Stimulated activated effector memory CD8-positive, alpha-beta T cell treated with anti-CD3 and anti-CD28 coated beads, Interleukin-12 subunit alpha, Interleukin-12 subunit beta, amount 100 ng/mL, for 72 hours (primary cell): ENCODE measurements around the gene SMOC1.
"Not testable (repeated sequence)": the region's sequence is repeated elsewhere in the genome, so short reads cannot be mapped to it uniquely, and the experiment has no call there.

Experiments used
- ATAC-seq: fragments of 150-1000 bp; cut with Tn5 transposase; 2 replicates; pipeline ENCODE4 v1.10.0; 2021
- DNase-seq, 2 donors: peaks; one replicate each; pipeline ENCODE4 v3.0.0; 2021 to 2022; ENCODE audit warnings: low spot score in 2 of 2
- H3K27ac Mint-ChIP-seq: one replicate; pipeline ENCODE4 v1.8.0; 2022; ENCODE audit warnings: mild to moderate bottlenecking, mixed read lengths
- H3K36me3 Mint-ChIP-seq: one replicate; pipeline ENCODE4 v1.8.0; 2022; ENCODE audit warnings: mild to moderate bottlenecking, mixed read lengths
- H3K4me1 Mint-ChIP-seq: one replicate; pipeline ENCODE4 v1.8.0; 2022; ENCODE audit warnings: mixed read lengths
- H3K4me3 Mint-ChIP-seq: one replicate; pipeline ENCODE4 v1.8.0; 2022; ENCODE audit warnings: mild to moderate bottlenecking, mixed read lengths
- H3K9me3 Mint-ChIP-seq: one replicate; pipeline ENCODE4 v1.8.0; 2022; ENCODE audit warnings: mixed read lengths

SMOC1 gene

DNA sequence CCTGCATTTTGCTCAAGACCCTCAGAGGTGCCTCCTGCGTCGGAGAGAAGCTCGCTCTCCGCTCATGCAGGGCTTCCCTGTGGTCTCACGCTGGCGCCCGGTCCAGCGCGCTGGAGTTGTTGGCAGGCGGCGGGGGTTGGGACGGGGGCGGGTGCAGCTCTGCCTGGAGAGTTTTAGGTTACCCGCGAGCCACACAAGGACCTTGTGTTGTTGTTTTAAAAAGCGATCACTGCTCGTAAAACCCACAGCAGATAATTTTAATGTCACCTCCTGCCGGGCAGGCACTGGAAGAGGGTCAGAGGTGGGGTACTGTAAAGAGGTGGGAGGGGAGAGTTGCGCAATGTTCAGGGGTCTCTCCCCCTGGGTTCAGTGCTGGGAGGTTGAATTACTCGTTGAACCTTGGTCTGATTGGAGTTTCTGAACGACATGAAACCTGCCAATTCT lies 850 bp downstream of the SMOC1 start:
- H3K9me3 Mint-ChIP-seq = no peaks in the 10 kb centered on the region
- ATAC-seq = no peak

GRCh38 chr14:69880893-69881292 lies 1.7 kb downstream of the SMOC1 start:
- Mint-ChIP-seq H3K27ac (no peak overlapping the region), H3K36me3 (no peaks in the 10 kb centered on the region), H3K4me1 (peaks cover 7% of the 10 kb centered on the region), H3K9me3 (no peaks in the 10 kb centered on the region), H3K4me3 (no peak overlapping the region)
- no peak for DNase-seq
- no peak for ATAC-seq

More for the DNA sequence above, 850 bp downstream of the SMOC1 start:
- no peaks in the 10 kb centered on the region for H3K36me3 Mint-ChIP-seq
- H3K27ac Mint-ChIP-seq = no peak overlapping the region
- peaks cover 7% of the 10 kb centered on the region for H3K4me1 Mint-ChIP-seq
- no peak overlapping the region for H3K4me3 Mint-ChIP-seq
- no peak for DNase-seq

DNA sequence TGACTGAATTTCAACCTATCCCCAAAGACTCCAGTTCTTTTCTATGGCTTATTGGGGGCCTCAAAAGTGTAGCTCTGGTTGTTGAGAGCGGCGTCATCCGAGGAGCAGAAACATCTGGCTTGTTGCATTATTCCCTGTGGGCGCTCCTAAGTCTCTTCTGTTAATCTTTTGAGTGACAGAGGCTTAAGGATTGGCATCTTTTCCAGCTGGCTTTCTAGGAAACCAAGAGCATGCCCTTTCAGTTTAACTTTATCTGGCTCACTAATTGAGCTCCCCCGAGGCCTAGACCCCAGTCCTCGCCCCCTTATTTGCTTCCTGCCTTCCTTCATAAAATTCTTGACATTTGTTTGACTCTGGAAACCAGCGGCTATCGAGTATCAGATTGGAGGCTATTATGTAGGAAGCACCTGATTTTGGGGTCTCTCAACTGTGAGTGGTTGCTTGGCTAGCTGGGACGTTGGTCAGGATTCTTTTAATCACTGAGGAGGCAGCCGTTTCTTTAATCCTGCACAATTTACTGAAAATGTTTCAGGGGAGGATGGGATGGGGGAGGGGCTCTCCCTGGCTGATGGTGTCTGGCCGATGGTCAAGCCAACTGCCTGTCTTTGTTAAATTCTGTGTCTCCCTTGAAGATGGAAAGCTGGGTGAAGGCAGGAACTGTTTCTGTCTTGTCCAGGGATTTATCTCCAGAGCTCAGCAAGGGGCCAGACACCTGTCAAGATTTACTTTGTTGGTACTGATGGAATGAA lies 3.1 kb downstream of the SMOC1 start:
- Mint-ChIP-seq H3K4me3 (no peak overlapping the region), H3K36me3 (no peaks in the 10 kb centered on the region), H3K9me3 (no peaks in the 10 kb centered on the region), H3K4me1 (peaks cover 7% of the 10 kb centered on the region), H3K27ac (no peak overlapping the region)
- no peak for ATAC-seq
- no peak for DNase-seq

DNA sequence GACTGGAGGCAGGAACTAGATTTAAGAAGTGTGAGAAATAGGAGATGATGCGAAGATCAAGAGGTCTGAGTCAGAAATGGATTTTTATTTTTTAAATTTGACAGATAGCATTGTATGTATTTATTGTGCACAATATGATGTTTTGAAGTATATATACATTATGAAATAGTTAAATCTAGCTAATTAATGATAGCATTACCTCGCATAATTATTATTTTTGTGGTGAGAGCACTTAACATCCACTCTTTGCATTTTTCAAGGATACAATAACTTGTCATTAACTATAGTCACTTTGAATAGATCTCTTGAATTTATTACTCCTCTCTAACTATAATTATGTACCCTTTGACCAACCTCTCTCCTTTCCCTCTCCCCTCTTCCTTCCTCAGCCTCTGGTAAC lies 3.7 kb downstream of the SMOC1 start:
- no peak for ATAC-seq
- H3K27ac Mint-ChIP-seq = no peak overlapping the region
- DNase-seq = no peak
- H3K4me1 Mint-ChIP-seq = peaks cover 7% of the 10 kb centered on the region
- H3K4me3 Mint-ChIP-seq = no peak overlapping the region
- H3K36me3 Mint-ChIP-seq = no peaks in the 10 kb centered on the region
- no peaks in the 10 kb centered on the region for H3K9me3 Mint-ChIP-seq

- Mint-ChIP-seq H3K4me3 (no peak overlapping the region), H3K27ac (no peak overlapping the region), H3K4me1 (no peaks in the 10 kb centered on the region), H3K9me3 (no peaks in the 10 kb centered on the region), H3K36me3 (no peaks in the 10 kb centered on the region)
- ATAC-seq (no peak), DNase-seq (no peak)
Measured at GRCh38 chr14:69886453-69887242, 7.4 kb downstream of the SMOC1 start.

DNA sequence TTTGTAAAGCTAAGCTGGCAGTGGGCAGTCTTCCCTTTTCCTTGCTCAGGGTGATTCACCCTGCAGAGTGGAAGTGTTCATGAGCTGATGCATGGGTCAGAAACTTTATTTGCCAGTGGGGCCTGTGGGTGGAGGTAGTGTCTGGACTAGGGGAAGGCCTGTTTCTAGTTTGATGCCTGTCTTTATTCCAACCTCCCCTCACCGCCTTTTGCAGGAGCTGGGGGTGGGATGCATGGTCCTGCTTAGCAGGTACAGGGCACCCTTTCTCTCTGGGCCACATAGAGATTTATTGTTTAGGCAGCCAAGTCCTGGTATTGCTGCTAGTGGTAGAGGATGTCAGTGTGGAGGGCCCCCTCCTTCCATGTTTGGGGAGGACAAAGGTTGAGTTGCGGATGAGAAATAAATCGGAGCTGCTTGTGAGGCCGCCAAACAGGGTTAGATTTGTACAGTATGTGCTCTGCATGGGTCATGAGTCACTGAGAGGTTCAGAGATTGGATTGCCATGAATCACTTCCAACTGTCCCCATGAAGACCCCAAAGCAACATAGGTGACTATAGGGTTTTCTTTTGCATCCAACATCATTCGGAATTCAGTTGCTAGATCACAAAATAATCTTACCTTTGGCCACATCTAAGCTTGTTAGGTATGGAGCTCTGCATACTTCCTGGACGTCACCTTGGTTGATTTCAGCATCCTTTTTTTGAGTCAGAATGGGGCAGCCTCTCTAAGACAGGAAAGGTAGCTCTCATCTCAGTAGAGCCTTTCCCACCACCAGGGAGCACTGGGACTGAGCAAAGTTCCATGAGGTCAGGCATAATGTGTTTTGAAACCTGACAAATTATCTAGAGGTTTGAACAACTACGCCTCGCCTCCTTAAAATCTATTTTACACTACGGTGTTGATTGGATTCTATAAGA lies 8.8 kb downstream of the SMOC1 start:
- Mint-ChIP-seq H3K4me3 (no peak overlapping the region), H3K4me1 (no peaks in the 10 kb centered on the region), H3K27ac (no peak overlapping the region), H3K9me3 (no peaks in the 10 kb centered on the region), H3K36me3 (no peaks in the 10 kb centered on the region)
- ATAC-seq = no peak
- DNase-seq = no peak

DNA sequence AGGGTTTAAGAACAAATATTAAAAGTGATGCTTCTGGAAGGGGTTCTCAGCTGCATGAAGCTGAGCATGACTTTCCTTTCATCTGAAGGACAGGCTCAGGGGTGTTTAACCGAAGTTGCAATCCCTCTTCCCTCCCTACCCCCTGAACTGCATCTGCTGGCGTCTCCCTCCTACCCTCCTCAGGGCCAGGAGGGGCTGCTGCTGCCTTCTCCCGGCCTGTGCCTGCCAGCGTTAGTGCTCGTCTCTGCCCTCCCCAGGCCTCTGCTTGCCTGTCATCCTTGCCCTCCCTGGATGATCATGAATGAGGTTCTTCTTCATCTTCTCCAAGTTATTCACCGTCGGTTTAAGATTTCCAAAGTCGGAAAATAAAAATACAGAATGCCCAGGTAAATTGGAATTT lies 12.2 kb downstream of the SMOC1 start:
- H3K4me3 Mint-ChIP-seq = no peak overlapping the region
- no peak overlapping the region for H3K27ac Mint-ChIP-seq
- no peaks in the 10 kb centered on the region for H3K4me1 Mint-ChIP-seq
- ATAC-seq (no peak), DNase-seq (no peak)
- no peaks in the 10 kb centered on the region for H3K36me3 Mint-ChIP-seq
- no peaks in the 10 kb centered on the region for H3K9me3 Mint-ChIP-seq

GRCh38 chr14:69895109-69895508 lies 15.9 kb downstream of the SMOC1 start:
- Mint-ChIP-seq H3K36me3 (no peaks in the 10 kb centered on the region), H3K27ac (no peak overlapping the region), H3K4me3 (no peak overlapping the region), H3K9me3 (peaks cover 14% of the 10 kb centered on the region), H3K4me1 (no peaks in the 10 kb centered on the region)
- DNase-seq (no peak), ATAC-seq (no peak)

DNA sequence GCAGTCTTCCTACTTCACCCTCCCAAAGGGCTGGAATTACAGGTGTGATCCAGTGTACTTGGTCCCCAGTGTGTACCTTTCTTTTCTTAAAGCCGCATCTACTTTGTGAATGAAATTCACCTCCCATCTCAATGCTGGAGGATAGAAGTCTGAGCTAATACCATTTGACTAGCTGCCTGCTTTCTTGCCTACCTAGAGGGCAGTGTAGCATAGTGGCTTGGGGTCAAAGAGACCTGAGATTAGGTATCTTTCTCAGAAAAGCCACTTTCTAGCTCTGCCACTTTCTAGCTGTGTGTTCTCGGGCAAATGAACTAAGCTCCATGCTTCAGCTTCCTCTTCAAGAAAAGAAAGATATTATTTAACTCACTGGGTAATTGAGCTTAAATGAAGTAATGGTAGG lies 16.9 kb downstream of the SMOC1 start:
- no peak for DNase-seq
- H3K4me1 Mint-ChIP-seq = no peaks in the 10 kb centered on the region
- no peak overlapping the region for H3K27ac Mint-ChIP-seq
- H3K36me3 Mint-ChIP-seq = no peaks in the 10 kb centered on the region
- no peak overlapping the region for H3K4me3 Mint-ChIP-seq
- peaks cover 14% of the 10 kb centered on the region for H3K9me3 Mint-ChIP-seq
- ATAC-seq = no peak

- Mint-ChIP-seq H3K4me3 (no peak overlapping the region), H3K9me3 (peaks cover 14% of the 10 kb centered on the region), H3K27ac (no peak overlapping the region), H3K36me3 (no peaks in the 10 kb centered on the region), H3K4me1 (no peaks in the 10 kb centered on the region)
- no peak for DNase-seq
- ATAC-seq = no peak
Measured at GRCh38 chr14:69896972-69897371, 17.8 kb downstream of the SMOC1 start.

- H3K27ac Mint-ChIP-seq = no peak overlapping the region
- no peaks in the 10 kb centered on the region for H3K36me3 Mint-ChIP-seq
- H3K4me1 Mint-ChIP-seq = no peaks in the 10 kb centered on the region
- no peak overlapping the region for H3K4me3 Mint-ChIP-seq
- DNase-seq (no peak), ATAC-seq (no peak)
- peaks cover 14% of the 10 kb centered on the region for H3K9me3 Mint-ChIP-seq
Measured at GRCh38 chr14:69900603-69901002, 21.4 kb downstream of the SMOC1 start.

DNA sequence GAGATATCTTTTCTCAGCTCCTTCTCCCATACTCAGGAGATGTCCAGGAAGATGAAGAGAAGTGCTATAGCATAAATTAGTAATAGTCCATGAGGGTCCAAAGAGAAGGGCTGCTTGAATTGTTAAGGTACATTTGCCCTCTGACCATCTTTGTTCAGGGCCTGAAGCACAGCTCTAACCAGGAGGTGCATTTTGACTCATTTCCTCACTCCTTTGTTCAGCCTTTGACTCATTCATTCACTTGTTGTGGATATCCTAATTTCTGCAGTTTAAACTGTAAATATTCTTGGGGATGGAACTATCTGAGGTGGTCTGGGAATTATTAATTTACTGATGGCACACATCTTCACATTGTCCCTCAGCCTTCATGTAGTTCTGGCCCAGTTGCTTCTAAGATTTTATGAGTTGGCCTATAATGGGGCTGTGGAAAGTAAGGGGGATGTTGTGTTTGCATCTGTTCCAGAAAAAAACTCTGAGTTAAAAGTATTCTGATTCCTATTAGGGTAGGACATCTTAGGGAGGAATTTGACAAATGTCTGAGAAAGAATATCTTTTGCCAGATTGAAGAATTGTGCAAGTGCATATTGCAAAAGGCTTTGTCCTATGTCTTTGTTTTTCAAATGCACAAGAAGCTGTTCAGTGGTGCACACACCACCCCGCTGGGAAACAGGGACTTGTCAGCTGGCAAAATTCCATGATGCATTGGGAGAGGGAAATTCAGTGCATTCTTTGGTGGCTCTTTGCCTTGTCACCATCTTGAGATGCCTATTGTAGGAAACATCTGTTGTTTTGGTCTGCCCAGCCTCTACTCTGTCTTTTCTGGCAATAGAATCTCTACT lies 22.1 kb downstream of the SMOC1 start:
- Mint-ChIP-seq H3K4me3 (no peak overlapping the region), H3K27ac (no peak overlapping the region), H3K9me3 (peaks cover 14% of the 10 kb centered on the region), H3K4me1 (no peaks in the 10 kb centered on the region), H3K36me3 (no peaks in the 10 kb centered on the region)
- ATAC-seq (no peak), DNase-seq (no peak)

GRCh38 chr14:69903046-69903445 lies 23.8 kb downstream of the SMOC1 start:
- not testable (repeated sequence) for ATAC-seq, DNase-seq, H3K9me3 Mint-ChIP-seq, H3K27ac Mint-ChIP-seq, H3K4me1 Mint-ChIP-seq, H3K4me3 Mint-ChIP-seq, H3K36me3 Mint-ChIP-seq

GRCh38 chr14:69904246-69904645 lies 25.0 kb downstream of the SMOC1 start:
- H3K36me3 Mint-ChIP-seq = no peaks in the 10 kb centered on the region

More at GRCh38 chr14:69904246-69904645, 25.0 kb downstream of the SMOC1 start:
- no peak overlapping the region for H3K4me3 Mint-ChIP-seq
- no peak overlapping the region for H3K27ac Mint-ChIP-seq
- no peaks in the 10 kb centered on the region for H3K4me1 Mint-ChIP-seq
- DNase-seq (no peak), ATAC-seq (no peak)
- no peaks in the 10 kb centered on the region for H3K9me3 Mint-ChIP-seq
